PFSK-1 (cell line): ENCODE data around the gene ADAM12.

Experiments used
- POLR2AphosphoS5 ChIP-seq: IDR thresholded peaks from 2 replicates; pipeline ENCODE4 v1.6.1; 2012; ENCODE audit warnings: low read depth, mild to moderate bottlenecking, control low read depth, low read length, moderate library complexity
- REST ChIP-seq, 2 experiments: IDR thresholded peaks; 2 replicates each; pipeline versions ENCODE4 v1.6.1 to v1.8.0; 2011 to 2012; ENCODE audit warnings: low read depth in 2 of 2, low read length in 2 of 2, control low read depth in 1 of 2, inconsistent platforms in 1 of 2, mild to moderate bottlenecking in 1 of 2, moderate library complexity in 1 of 2; ENCODE audit not compliant: insufficient read depth in 1 of 2
- SIN3A ChIP-seq: IDR thresholded peaks from 2 replicates; pipeline ENCODE4 v1.6.1; 2012; ENCODE audit warnings: mild to moderate bottlenecking, low read length, moderate library complexity, borderline replicate concordance; ENCODE audit not compliant: insufficient read depth
- TAF1 ChIP-seq: IDR thresholded peaks from 2 replicates; pipeline ENCODE4 v1.6.1; 2012; ENCODE audit warnings: low read length, control low read depth, borderline replicate concordance; ENCODE audit not compliant: insufficient read depth

- no peak for TF ChIP-seq REST (IDR thresholded peaks at IDR 0.05; ENCODE audit: insufficient read depth in 1 of 2, low read depth in 2 of 2, low read length in 2 of 2)
- no peak for TF ChIP-seq POLR2AphosphoS5
- TF ChIP-seq TAF1, result no peak
- no peak for TF ChIP-seq SIN3A
These were observed 134.7 kb downstream of the ADAM12 start for GRCh38 chr10:126253611-126253998.
